ENCODE data around the gene TRIM9. TPM values are rescaled to one million over a fixed set of nuclear protein-coding genes. Genes with fewer than 3 reads are reported as not detected.

Gene TRIM9
- total RNA-seq, 1 donor from 2014 or later: 40.2 TPM

DNA sequence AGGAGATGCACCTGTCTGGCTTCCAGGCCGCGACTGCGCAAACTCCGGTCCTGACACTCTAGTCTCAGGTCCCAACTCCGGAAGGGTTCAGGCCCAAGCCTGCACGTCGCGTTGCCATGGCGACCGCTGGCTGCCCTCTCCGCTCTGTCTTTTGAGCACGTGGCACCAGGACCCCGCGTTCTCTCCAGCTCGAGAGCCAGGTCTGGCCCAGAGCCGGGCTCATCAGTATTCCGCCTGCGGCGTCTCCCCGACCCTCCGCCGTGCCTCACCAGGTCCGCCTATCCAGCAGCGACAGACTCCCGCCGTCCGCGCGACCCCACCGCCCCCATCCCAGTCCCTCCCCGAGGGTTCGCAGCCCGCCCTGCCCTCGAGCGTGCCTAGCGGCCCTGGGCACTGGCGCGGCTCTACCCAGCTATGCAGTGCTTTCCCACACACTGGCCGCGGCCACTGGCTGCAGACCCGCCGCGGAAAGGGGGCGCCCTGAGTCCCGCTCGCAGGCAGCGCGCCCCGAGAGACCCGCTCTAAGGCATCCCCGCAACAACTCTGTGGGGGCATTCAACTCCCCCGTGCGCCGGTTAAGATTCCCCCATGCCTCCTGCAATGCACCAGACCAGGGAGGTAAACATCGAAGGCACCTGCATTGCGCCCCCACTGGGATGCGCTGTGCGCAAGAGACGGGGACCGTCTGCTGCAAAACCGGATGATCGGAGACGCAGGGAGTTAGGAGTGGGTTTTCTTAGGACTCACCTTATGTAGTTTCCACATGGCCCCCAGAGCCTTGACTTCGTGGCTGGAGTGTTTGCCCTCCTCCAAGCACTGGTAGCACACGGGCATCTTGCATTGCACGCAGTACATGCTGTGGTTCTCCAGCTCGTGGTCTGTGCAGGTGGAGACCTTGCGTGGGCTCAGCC lies 1.3 kb downstream of the TRIM9 start:
- DNase-seq: peak; percentile 71

- DNase-seq: no peak
Observed at GRCh38 chr14:51092965-51093364, 1.9 kb downstream of the TRIM9 start.

DNA sequence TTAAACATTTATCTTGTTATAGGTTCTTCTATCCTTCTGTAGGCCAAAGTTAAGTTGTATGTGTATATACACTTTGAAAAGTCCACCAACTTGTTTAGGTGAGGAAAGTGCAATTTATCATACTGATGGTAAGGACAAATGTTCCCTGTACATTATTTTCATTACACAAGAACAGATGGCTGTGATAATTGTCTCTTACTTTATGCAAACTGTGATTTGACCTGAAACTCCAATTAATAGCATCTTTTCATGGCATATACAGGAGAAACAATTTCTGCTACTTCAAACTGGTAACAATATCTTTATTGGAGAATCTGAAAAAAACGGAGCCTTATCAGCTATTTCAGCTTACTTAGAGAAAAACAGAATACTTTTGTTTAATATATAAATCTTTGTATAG lies 5.6 kb downstream of the TRIM9 start:
- DNase-seq: no peak

DNA sequence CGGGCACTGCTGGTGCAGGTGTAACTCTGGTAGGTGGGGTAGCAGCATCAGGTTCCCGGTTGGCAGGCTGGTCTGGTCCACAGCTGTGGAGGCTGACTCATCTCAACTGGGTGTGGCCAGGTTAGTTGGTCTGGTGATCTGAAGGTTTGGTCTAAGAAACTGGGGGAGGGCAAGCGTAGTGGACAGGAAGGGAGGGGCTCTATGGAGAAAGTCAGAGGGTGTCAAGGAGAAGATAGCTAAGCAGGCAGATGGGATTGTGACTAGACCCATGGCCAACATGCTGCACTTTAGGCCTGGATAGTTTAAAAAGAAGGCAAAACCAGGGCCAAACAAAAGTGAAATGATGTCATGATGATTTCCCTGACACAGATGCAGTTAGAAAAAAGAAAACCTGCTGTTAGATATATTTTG lies 7.9 kb downstream of the TRIM9 start:
- DNase-seq: no peak

DNA sequence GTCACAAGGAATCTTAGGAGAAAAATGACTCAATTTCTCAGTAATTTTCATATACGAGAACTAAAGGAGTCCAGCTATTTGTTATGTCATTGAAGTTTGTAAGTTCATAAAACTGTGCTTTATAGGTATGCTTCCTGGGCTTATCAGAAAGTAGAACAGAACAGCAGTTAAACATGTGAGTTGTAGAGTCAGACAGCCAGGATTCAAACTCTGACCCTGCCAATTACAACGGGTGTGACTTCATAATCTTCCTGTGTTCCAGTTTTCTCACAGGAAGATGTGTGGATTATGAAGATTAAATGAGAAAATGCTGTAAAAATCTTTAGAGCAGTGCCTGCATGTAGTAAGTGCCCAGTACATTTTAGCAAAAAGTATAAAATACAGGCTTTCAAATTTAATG lies 8.9 kb downstream of the TRIM9 start:
- DNase-seq: no peak

DNA sequence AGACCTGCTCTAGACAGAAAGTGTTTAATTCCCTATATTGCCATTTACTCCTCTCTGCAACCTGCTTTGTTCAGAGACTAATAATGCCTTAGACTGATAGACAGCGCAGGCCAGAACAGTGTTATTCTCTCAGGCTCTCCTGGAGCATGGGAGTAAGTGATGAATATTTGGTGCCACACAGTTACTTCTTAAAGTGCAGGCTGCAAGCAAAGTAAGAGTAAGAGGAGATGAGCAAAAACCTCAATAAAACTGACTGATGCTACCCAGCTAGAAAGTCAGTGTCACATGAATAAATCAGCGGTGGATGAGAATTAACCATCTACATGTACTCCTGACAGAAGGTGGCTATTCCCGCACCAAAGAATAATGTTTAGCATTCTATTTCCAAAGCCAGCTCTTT lies 9.9 kb downstream of the TRIM9 start:
- no peak for DNase-seq

DNA sequence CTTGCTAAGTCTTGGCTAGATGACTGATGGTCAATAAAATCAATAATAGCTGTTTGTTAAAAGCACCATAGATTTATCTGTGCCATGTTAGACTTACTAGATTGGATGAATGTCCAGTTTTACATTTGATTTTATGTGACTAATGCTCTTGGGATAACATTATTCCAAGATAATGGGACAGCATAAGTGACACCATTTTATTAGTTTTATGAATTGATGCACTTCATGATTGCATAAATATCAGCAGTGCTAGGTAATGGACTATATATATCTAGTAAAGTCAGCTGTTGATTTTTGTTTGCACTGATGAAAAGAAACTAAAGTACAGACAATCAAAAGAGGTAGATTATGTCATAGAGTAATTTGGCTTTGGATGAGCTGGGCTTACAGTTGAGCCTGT lies 10.4 kb downstream of the TRIM9 start:
- no peak for DNase-seq

DNA sequence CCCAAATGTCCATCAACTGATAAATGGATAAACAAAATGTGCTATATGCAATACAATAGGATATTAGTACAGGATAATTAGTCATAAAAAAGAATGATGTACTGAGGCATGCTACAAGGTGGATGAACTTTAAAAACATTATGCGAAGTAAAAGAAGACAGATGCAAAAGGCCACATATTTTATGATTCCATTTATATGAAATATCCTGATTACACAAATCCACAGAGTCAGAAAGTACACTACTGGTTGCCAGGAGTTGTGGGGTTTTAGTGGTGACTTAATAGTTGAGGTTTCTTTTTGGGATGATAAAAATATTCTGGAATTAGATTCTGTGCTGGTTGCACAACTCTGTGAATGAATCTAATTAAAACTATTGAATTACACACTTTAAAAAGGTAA lies 12.6 kb downstream of the TRIM9 start:
- no peak for DNase-seq

GRCh38 chr14:51081712-51082111 lies 13.2 kb downstream of the TRIM9 start:
- no peak for DNase-seq

GRCh38 chr14:51081209-51081608 lies 13.7 kb downstream of the TRIM9 start:
- no peak for DNase-seq

GRCh38 chr14:51080645-51081044 lies 14.3 kb downstream of the TRIM9 start:
- no peak for DNase-seq

GRCh38 chr14:51079489-51079888 lies 15.4 kb downstream of the TRIM9 start:
- no peak for DNase-seq

DNA sequence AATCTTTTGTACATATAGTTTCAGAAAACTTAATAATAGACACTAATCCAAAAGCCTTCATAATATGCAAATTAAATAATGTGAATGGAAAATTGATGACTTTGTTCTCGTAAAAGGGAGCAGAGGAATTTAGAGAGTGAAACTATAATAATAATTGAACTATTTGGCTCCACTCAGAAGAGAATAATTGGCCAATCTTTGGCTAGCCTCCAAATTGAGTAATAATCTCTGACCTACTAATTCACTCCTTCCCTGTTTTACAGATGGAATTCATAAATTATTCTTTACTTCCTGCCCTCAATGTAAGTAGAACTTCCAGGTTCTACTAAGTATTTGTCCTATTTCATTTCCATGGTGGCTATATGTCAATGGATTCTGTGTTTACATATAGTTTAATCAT lies 15.8 kb downstream of the TRIM9 start:
- DNase-seq: no peak

GRCh38 chr14:51074701-51075385 lies 20.1 kb downstream of the TRIM9 start:
- DNase-seq: no peak

DNA sequence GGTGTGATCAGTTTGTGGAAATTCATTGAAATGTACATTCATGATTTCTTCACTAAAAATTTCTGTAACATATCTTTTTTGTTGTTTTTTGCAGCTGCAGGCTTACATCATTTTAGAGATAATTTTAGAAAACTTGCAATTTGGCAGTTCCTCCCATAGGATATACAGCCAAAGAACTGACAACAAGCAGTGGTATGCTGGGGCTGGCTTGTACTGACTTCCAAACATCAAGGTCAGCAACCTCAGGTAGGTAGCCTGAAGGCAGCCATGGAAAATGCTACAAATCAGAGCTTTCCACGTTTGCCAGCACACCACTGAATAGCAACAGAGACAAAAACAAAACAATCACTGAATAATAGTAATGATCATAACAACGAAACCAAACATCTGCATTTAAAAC lies 21.2 kb downstream of the TRIM9 start:
- no peak for DNase-seq

GRCh38 chr14:51072976-51073375 lies 21.9 kb downstream of the TRIM9 start:
- no peak for DNase-seq

DNA sequence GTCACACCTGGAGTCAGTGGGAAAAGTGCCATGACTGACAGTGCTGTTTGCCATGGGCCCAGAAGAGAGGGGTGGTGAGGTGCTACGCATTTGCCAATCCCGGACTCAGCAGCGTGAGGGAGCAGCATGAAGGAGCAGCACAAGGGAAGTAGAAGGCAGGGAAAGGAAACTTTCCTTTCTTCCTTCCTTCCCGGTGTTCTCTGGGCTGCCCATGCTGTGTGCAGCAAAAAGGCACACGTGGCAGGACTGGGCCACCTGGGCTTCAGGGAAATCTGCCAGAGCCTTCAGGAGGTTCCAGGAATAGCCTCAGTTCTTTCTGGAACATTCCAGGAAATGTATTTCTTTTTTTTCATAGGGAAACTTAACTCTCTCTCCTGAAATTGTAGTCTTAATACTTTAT lies 23.0 kb downstream of the TRIM9 start:
- DNase-seq: no peak

GRCh38 chr14:51070726-51071125 lies 24.2 kb downstream of the TRIM9 start:
- DNase-seq: no peak

DNA sequence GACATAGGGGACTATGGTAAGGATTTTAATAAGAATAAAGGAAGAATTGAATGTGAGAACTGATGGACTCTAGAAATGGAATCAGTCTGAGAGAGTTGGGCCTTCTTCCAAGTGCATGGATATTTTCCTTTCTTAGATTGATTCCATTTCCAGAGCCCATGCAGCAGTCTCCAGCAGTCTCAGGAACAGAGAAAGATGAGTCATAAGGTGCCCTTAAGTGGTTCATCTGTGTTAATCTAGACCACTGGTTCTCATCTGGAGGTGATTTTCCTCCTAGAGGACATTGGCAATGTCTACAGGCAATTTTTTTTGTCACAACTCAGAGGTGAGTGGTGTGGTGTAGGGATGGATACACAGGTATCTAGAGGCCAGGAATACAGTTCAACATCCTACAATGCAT lies 25.9 kb downstream of the TRIM9 start:
- DNase-seq: no peak

DNA sequence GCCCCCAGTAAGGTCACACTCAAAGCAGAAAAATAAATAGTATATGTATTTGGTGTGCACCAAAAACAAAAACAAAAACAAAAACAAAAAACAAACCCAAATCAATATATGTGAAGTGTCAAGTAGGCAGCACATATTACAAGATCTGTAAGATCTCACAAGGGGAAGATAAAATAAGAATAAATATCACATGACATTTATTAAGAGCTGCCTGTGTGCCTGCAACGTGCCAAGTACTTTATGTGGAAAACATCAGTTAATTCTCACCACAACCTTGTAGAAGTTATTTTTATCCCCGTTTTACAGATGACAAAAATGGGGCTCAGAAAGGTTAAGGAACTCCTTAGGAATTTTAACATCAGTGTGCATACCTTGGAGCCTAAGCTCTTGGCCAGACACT lies 26.6 kb downstream of the TRIM9 start:
- no peak for DNase-seq

DNA sequence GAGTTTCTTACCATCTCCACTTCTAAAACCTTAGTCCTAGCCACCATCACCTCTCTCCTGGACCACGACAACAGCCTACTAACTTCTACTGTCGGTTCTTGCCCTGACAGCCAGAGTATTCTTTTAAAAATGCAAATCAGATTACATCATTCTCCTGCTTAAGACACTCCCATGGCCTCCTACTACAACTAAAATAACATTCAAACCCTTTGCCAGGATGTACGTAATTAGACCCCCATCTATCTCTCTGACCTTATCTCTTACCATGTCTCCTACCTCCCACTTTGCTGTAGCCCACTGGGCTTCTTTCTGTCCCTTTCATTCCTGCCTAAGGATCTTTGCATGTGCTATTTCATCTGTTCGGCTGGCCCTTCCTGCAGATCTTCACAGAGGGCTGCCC lies 27.6 kb downstream of the TRIM9 start:
- DNase-seq: no peak

DNA sequence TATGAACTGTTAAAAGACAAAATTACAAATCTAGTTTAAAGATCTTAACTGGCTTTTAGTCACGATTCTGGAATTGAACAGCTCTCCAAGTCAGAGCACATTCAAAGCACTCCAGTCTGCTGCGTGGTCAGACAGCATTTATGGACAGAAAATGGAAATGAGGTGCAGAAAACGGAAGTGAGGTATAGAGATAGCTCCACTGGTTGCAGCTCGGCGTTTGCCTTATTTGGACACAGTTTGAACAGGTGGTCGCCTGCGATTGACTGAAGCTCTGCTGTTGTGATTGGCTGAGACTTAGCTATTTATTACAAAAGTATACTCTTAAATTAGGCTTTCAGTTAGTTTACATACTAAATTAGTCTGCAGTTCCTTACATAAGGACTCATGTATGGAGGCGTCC lies 28.3 kb downstream of the TRIM9 start:
- DNase-seq: no peak

DNA sequence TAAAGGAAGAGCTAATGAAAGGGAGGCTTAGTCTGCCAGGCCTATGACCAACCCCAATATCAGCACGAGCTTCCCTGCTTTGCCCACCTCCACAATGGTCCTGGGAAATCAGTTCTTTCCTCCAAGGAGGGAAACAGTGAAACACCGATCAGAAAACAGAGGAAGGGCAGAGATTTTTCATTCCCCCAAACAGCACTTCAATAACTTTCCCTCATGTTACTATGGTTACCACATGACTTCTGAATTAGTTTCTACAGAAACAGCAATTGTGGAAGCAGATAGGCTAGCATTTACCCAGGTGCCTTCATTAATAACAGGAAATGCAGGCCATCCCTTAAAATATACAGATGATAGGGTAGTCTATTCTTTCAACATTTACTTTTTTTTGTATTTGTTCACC lies 35.9 kb downstream of the TRIM9 start:
- DNase-seq: no peak

DNA sequence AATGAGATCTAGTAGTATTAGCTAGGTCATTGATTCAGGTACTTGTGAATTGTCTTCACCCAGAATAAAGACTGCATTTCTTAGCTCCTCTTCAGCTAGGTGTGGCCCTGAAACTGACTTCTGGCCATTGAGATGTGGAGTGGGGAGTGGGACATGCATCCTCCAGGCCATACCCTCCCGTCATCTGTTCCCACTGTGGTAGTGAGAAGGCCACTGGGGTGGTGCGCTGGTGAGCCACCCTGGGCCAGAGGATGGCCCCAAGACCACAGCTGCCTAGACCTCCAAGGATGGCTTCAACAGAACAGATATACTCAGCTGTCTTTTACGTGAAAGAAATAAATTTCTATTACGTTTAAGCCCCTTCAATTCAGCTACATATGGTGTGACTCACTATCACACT lies 36.5 kb downstream of the TRIM9 start:
- no peak for DNase-seq
